CD8-positive, alpha-beta memory T cell (primary cell): ENCODE data around the gene PSME2. TPM values are rescaled to one million over a fixed set of nuclear protein-coding genes. Genes with fewer than 3 reads are reported as not detected.
"Not testable (repeated sequence)": the region's sequence is repeated elsewhere in the genome, so short reads cannot be mapped to it uniquely, and the experiment has no call there.

Experiments used
- CTCF ChIA-PET: fragments of 350-600 bp; sonication (Branson Sonifier 250); formaldehyde crosslinking; loops from one replicate; lab custom pipeline; 2021; ENCODE audit warnings: antibody characterized with exemption; lab: Charles Lee
- POLR2A ChIA-PET: fragments of 350-600 bp; sonication (Branson Sonifier 250); formaldehyde crosslinking; loops from one replicate; lab custom pipeline; 2021; ENCODE audit warnings: antibody characterized with exemption; lab: Charles Lee
- DNase-seq, 5 donors: peaks; one replicate each; pipeline versions ENCODE4 v3.0.0 to v3.0.0-alpha.2; 2020 to 2022; ENCODE audit warnings: mixed read lengths in 1 of 5
- H3K27ac ChIP-seq: one replicate; pipeline ENCODE4 v1.7.0; 2013; ENCODE audit warnings: low read depth, mild to moderate bottlenecking, low read length, moderate library complexity
- H3K27me3 ChIP-seq: 2 replicates; pipeline ENCODE4 v1.7.0; 2013; ENCODE audit warnings: low read length, mild to moderate bottlenecking; ENCODE audit not compliant: insufficient read depth, poor library complexity, severe bottlenecking
- H3K36me3 ChIP-seq: 2 replicates; pipeline ENCODE4 v1.7.0; 2013; ENCODE audit warnings: mild to moderate bottlenecking, low read length, moderate library complexity; ENCODE audit not compliant: insufficient read depth
- H3K4me1 ChIP-seq: 2 replicates; pipeline ENCODE4 v1.7.0; 2013; ENCODE audit warnings: mild to moderate bottlenecking, low read length, moderate library complexity; ENCODE audit not compliant: insufficient read depth
- H3K4me3 ChIP-seq: 2 replicates; pipeline ENCODE4 v1.7.0; 2013; ENCODE audit warnings: mild to moderate bottlenecking, low read length
- H3K9me3 ChIP-seq: 2 replicates; pipeline ENCODE4 v1.7.0; 2013; ENCODE audit warnings: mild to moderate bottlenecking, low read length
- H3K27ac Mint-ChIP-seq, 8 donors: one replicate each; pipeline ENCODE4 v1.8.0; 2020 to 2021; ENCODE audit warnings: mixed read lengths in 8 of 8, mild to moderate bottlenecking in 6 of 8, inconsistent platforms in 3 of 8, moderate library complexity in 3 of 8
- H3K27me3 Mint-ChIP-seq, 2 donors: one replicate each; pipeline ENCODE4 v1.8.0; 2020 to 2021; ENCODE audit warnings: mixed read lengths in 2 of 2, mild to moderate bottlenecking in 1 of 2, moderate library complexity in 1 of 2
- H3K36me3 Mint-ChIP-seq, 3 donors: one replicate each; pipeline ENCODE4 v1.8.0; 2020 to 2021; ENCODE audit warnings: mixed read lengths in 3 of 3, inconsistent platforms in 1 of 3, mild to moderate bottlenecking in 1 of 3
- H3K4me1 Mint-ChIP-seq, 3 donors: one replicate each; pipeline ENCODE4 v1.8.0; 2020 to 2021; ENCODE audit warnings: mixed read lengths in 3 of 3, inconsistent platforms in 1 of 3, mild to moderate bottlenecking in 1 of 3
- H3K4me3 Mint-ChIP-seq, 7 donors: one replicate each; pipeline ENCODE4 v1.8.0; 2020 to 2021; ENCODE audit warnings: mixed read lengths in 7 of 7, mild to moderate bottlenecking in 6 of 7, moderate library complexity in 4 of 7, inconsistent platforms in 2 of 7
- H3K9me3 Mint-ChIP-seq, 5 donors: one replicate each; pipeline ENCODE4 v1.8.0; 2020 to 2022; ENCODE audit warnings: mixed read lengths in 5 of 5, mild to moderate bottlenecking in 3 of 5, moderate library complexity in 2 of 5, inconsistent platforms in 1 of 5
- polyA plus RNA-seq: library from polyadenylated mRNA; unstranded; fragments of 300-500 nt; fragmentation: Illumina TruSeq; gene quantifications from one replicate; pipeline ENCODE4 v1.2.3, GENCODE V29; 2021
- total RNA-seq, 2 experiments: library from RNA; stranded (reverse); gene quantifications; one replicate each; pipeline ENCODE4 v1.2.3, GENCODE V29; 2021

PSME2 gene
- total and polyA plus RNA-seq, 3 experiments from 2014 or later: 368 to 534 (median 376) TPM

- no peaks in the 10 kb centered on the region for H3K27me3 Mint-ChIP-seq
- Histone ChIP-seq H3K27me3 (no peaks in the 10 kb centered on the region), H3K4me1 (peaks cover 15% of the 10 kb centered on the region), H3K27ac (no peak overlapping the region), H3K4me3 (no peak overlapping the region), H3K9me3 (no peaks in the 10 kb centered on the region), H3K36me3 (peaks cover 6% of the 10 kb centered on the region)
- H3K9me3 Mint-ChIP-seq: no peaks in the 10 kb centered on the region
- ChIA-PET POLR2A (interaction anchor here (0.7 to 2.9 kb wide), 7 partner anchors 14 to 1342 kb away, joined by 3 to 26 read pairs (median 5); partner anchors contain the start of genes PCK2 and PSME2), CTCF (interaction anchor here (0.6 to 11.6 kb wide), 38 partner anchors 8 to 476 kb away, joined by 3 to 185 read pairs (median 6); partner anchors contain the start of genes CARMIL3, DHRS4L2, EMC9 and FITM1)
- peak overlapping the region in 2 of 7 donors; percentile 4 to 56 for H3K4me3 Mint-ChIP-seq
- no peak for DNase-seq
- peaks cover 0 to 14% (median 2%) of the 10 kb centered on the region in 3 donors for H3K36me3 Mint-ChIP-seq
- peaks cover 9 to 14% (median 10%) of the 10 kb centered on the region in 3 donors for H3K4me1 Mint-ChIP-seq
- H3K27ac Mint-ChIP-seq: peak overlapping the region; percentile 79 to 97 (median 94)
These were observed 38.0 kb downstream of the PSME2 start for GRCh38 chr14:24108336-24108874.

GRCh38 chr14:24106672-24107271, 39.6 kb downstream of the PSME2 start:
- no peak overlapping the region for H3K4me3 Mint-ChIP-seq
- no peaks in the 10 kb centered on the region for H3K27me3 ChIP-seq
- H3K27ac ChIP-seq: no peak overlapping the region
- no peak overlapping the region for H3K4me3 ChIP-seq
- ChIA-PET POLR2A (no interaction called here), CTCF (interaction anchor here (0.8 to 11.6 kb wide), 10 partner anchors 8 to 191 kb away, joined by 3 to 185 read pairs (median 4); partner anchors contain the start of genes DCAF11, IRF9, NRL and PCK2)
- H3K36me3 Mint-ChIP-seq: peaks cover 3 to 26% (median 5%) of the 10 kb centered on the region in 3 donors
- DNase-seq: no peak
- H3K9me3 Mint-ChIP-seq: no peaks in the 10 kb centered on the region
- H3K4me1 Mint-ChIP-seq: peaks cover 8 to 14% (median 9%) of the 10 kb centered on the region in 3 donors
- no peaks in the 10 kb centered on the region for H3K9me3 ChIP-seq
- H3K27me3 Mint-ChIP-seq: no peaks in the 10 kb centered on the region
- H3K27ac Mint-ChIP-seq: peak overlapping the region in 1 of 8 donors; percentile 26
- peaks cover 12% of the 10 kb centered on the region for H3K4me1 ChIP-seq
- peaks cover 6% of the 10 kb centered on the region for H3K36me3 ChIP-seq

GRCh38 chr14:24105609-24106239, 40.7 kb downstream of the PSME2 start:
- H3K36me3 Mint-ChIP-seq: peaks cover 3 to 34% (median 8%) of the 10 kb centered on the region in 3 donors
- CTCF ChIA-PET: interaction anchor here (1.3 to 11.6 kb wide), 3 partner anchors 12 to 55 kb away, joined by 4 to 185 read pairs (median 114); partner anchors contain the start of genes IRF9 and PCK2
- H3K36me3 ChIP-seq, POLR2A ChIA-PET, H3K4me3 ChIP-seq, H3K27me3 Mint-ChIP-seq, H3K9me3 ChIP-seq, H3K27me3 ChIP-seq, H3K27ac Mint-ChIP-seq, DNase-seq, H3K4me3 Mint-ChIP-seq, H3K27ac ChIP-seq, H3K9me3 Mint-ChIP-seq: not testable (repeated sequence)
- peaks cover 12% of the 10 kb centered on the region for H3K4me1 ChIP-seq
- H3K4me1 Mint-ChIP-seq: peaks cover 8 to 14% (median 9%) of the 10 kb centered on the region in 3 donors

GRCh38 chr14:24103451-24103850, 43.0 kb downstream of the PSME2 start:
- Histone ChIP-seq H3K27me3 (no peaks in the 10 kb centered on the region), H3K36me3 (peaks cover 6% of the 10 kb centered on the region), H3K27ac (no peak overlapping the region), H3K4me1 (peaks cover 1% of the 10 kb centered on the region), H3K9me3 (no peaks in the 10 kb centered on the region), H3K4me3 (no peak overlapping the region)
- Mint-ChIP-seq H3K27me3 (no peaks in the 10 kb centered on the region), H3K27ac (peak overlapping the region in 1 of 8 donors; percentile 50), H3K4me1 (peaks cover under 1 to 4% (median 2%) of the 10 kb centered on the region in 3 donors), H3K4me3 (no peak overlapping the region), H3K36me3 (peaks cover 3 to 54% (median 13%) of the 10 kb centered on the region in 3 donors), H3K9me3 (no peaks in the 10 kb centered on the region)
- ChIA-PET CTCF (interaction anchor here (0.9 to 11.6 kb wide), 2 partner anchors 10 to 52 kb away, joined by 3 to 185 read pairs; partner anchors contain the start of genes CARMIL3 and PCK2), POLR2A (no interaction called here)
- no peak for DNase-seq

DNA sequence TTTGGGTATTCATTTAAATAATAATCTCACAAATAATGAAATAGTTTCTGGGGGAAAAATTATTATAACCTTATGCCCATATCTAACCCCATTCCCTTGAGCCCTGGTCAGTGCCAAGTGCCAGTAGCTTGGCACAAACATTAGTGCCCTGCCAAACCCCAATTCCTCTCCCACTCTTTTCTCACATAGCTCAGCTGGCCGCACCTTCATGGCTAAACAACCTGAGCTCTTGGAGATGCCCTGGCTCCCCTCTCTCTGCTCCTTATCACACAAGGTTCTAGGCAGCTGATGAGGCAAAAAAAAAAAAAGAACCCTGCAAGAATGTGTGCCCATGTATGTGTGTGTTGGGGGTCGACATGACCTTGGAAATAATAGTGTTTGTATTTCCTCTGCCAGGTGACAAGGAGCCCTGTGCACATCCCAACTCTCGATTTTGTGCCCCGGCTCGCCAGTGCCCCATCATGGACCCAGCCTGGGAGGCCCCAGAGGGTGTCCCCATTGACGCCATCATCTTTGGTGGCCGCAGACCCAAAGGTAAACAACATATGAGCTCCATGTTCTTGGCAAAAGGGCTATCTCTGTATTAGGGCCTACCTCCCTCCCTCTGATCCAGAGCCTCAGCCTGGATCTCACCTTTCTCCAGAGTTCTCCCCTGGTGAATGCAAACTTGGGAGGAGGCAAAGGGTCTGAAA, 43.9 kb downstream of the PSME2 start:
- Histone ChIP-seq H3K9me3 (no peaks in the 10 kb centered on the region), H3K4me3 (no peak overlapping the region), H3K4me1 (no peaks in the 10 kb centered on the region), H3K36me3 (peaks cover 6% of the 10 kb centered on the region), H3K27ac (no peak overlapping the region), H3K27me3 (no peaks in the 10 kb centered on the region)
- CTCF ChIA-PET: interaction anchor here (1.0 to 11.6 kb wide), 2 partner anchors 9 to 44 kb away, joined by 3 to 185 read pairs; partner anchors contain the start of gene PCK2
- DNase-seq: no peak
- H3K4me1 Mint-ChIP-seq: no peaks in the 10 kb centered on the region
- H3K9me3 Mint-ChIP-seq: no peaks in the 10 kb centered on the region
- H3K27me3 Mint-ChIP-seq: no peaks in the 10 kb centered on the region
- no peak overlapping the region for H3K27ac Mint-ChIP-seq
- POLR2A ChIA-PET: interaction anchor here (0.5 to 0.7 kb wide), 2 partner anchors 25 to 230 kb away, joined by 4 read pairs; no protein-coding TSS in a partner anchor
- no peak overlapping the region for H3K4me3 Mint-ChIP-seq
- H3K36me3 Mint-ChIP-seq: peaks cover 3 to 59% (median 13%) of the 10 kb centered on the region in 3 donors

- ChIA-PET POLR2A (no interaction called here), CTCF (interaction anchor here (1.2 to 11.6 kb wide), 2 partner anchors 7 to 8 kb away, joined by 6 to 185 read pairs; partner anchors contain the start of gene PCK2)
- Histone ChIP-seq H3K36me3 (peaks cover 6% of the 10 kb centered on the region), H3K9me3 (no peaks in the 10 kb centered on the region), H3K27me3 (no peaks in the 10 kb centered on the region), H3K4me1 (no peaks in the 10 kb centered on the region), H3K27ac (no peak overlapping the region), H3K4me3 (no peak overlapping the region)
- Mint-ChIP-seq H3K4me3 (no peak overlapping the region), H3K9me3 (no peaks in the 10 kb centered on the region), H3K27ac (peak overlapping the region in 3 of 8 donors; percentile 39 to 85 (median 82)), H3K36me3 (peaks cover 3 to 62% (median 13%) of the 10 kb centered on the region in 3 donors), H3K27me3 (no peaks in the 10 kb centered on the region), H3K4me1 (peaks cover 3 to 5% (median 4%) of the 10 kb centered on the region in 3 donors)
- DNase-seq: no peak
These were observed 45.4 kb downstream of the PSME2 start for GRCh38 chr14:24100982-24101494.

GRCh38 chr14:24100197-24100981, 46.0 kb downstream of the PSME2 start:
- peaks cover 6% of the 10 kb centered on the region for H3K36me3 ChIP-seq
- H3K9me3 Mint-ChIP-seq: no peaks in the 10 kb centered on the region
- no peaks in the 10 kb centered on the region for H3K9me3 ChIP-seq
- POLR2A ChIA-PET: no interaction called here
- CTCF ChIA-PET: interaction anchor here (1.2 to 11.6 kb wide), 2 partner anchors 7 to 8 kb away, joined by 6 to 185 read pairs; partner anchors contain the start of gene PCK2
- peaks cover 9 to 10% (median 9%) of the 10 kb centered on the region in 3 donors for H3K4me1 Mint-ChIP-seq
- H3K4me3 Mint-ChIP-seq: no peak overlapping the region
- peaks cover 3 to 64% (median 13%) of the 10 kb centered on the region in 3 donors for H3K36me3 Mint-ChIP-seq
- no peak for DNase-seq
- H3K27me3 ChIP-seq: no peaks in the 10 kb centered on the region
- H3K27ac ChIP-seq: no peak overlapping the region
- peak overlapping the region in 3 of 8 donors; percentile 18 to 88 (median 85) for H3K27ac Mint-ChIP-seq
- peaks cover 6% of the 10 kb centered on the region for H3K4me1 ChIP-seq
- no peak overlapping the region for H3K4me3 ChIP-seq
- H3K27me3 Mint-ChIP-seq: no peaks in the 10 kb centered on the region
